DND-41 (cell line): ENCODE data around the gene GPC6.

ENCODE experiments used
- ATAC-seq: fragments of 200-7000 bp; cut with Tn5 transposase; 3 replicates; pipeline ENCODE4 v1.9.1; 2021; ENCODE audit warnings: low read depth; ENCODE audit not compliant: insufficient read depth
- DNase-seq: peaks from one replicate; pipeline ENCODE4 v3.0.0-alpha.2; 2020
- H2AFZ ChIP-seq: 2 replicates; pipeline ENCODE4 v1.6.0; 2012; ENCODE audit warnings: low read depth, low read length
- H3K27ac ChIP-seq: 2 replicates; pipeline ENCODE4 v1.5.1; 2012; ENCODE audit warnings: low read length, inconsistent platforms
- H3K27me3 ChIP-seq: fragments of 200-600 bp; sonication (generic); 2 replicates; pipeline ENCODE4 v1.6.0; 2012; ENCODE audit warnings: low read length, mild to moderate bottlenecking, inconsistent platforms; ENCODE audit not compliant: insufficient read depth, poor library complexity
- H3K36me3 ChIP-seq: 2 replicates; pipeline ENCODE4 v1.5.1; 2012; ENCODE audit warnings: low read length, inconsistent platforms; ENCODE audit not compliant: insufficient read depth
- H3K4me1 ChIP-seq: 2 replicates; pipeline ENCODE4 v1.5.1; 2012; ENCODE audit warnings: mild to moderate bottlenecking, low read length; ENCODE audit not compliant: insufficient read depth
- H3K4me2 ChIP-seq: 2 replicates; pipeline ENCODE4 v1.6.0; 2012; ENCODE audit warnings: mild to moderate bottlenecking, moderate library complexity, low read length, inconsistent platforms; ENCODE audit not compliant: insufficient read depth
- H3K4me3 ChIP-seq, 2 experiments: fragments of 200-600 bp in 1 of 2; shearing (Covaris generic) in 1 of 2; 2 replicates each; pipeline ENCODE4 v1.5.1; 2012 to 2016; ENCODE audit warnings: inconsistent platforms in 2 of 2, low read length in 2 of 2, mild to moderate bottlenecking in 2 of 2, low read depth in 1 of 2, moderate library complexity in 1 of 2
- H3K79me2 ChIP-seq: 2 replicates; pipeline ENCODE4 v1.6.0; 2012; ENCODE audit warnings: low read length, inconsistent platforms; ENCODE audit not compliant: insufficient read depth
- H3K9ac ChIP-seq: 2 replicates; pipeline ENCODE4 v1.6.0; 2012; ENCODE audit warnings: low read depth, mild to moderate bottlenecking, inconsistent platforms, low read length, moderate library complexity
- H3K9me3 ChIP-seq: 2 replicates; pipeline ENCODE4 v1.5.1; 2012; ENCODE audit warnings: low read length, moderate library complexity, mild to moderate bottlenecking, inconsistent platforms; ENCODE audit not compliant: insufficient read depth, severe bottlenecking
- H4K20me1 ChIP-seq: 2 replicates; pipeline ENCODE4 v1.6.0; 2012; ENCODE audit warnings: low read length; ENCODE audit not compliant: insufficient read depth
- EZH2 ChIP-seq: IDR thresholded peaks from 3 replicates; pipeline ENCODE4 v1.6.1; 2012; ENCODE audit warnings: borderline replicate concordance, low read depth, mild to moderate bottlenecking, moderate library complexity, low read length, inconsistent platforms; ENCODE audit not compliant: severe bottlenecking
- TF ChIP-seq, protein P1 (sequence below): IDR thresholded peaks from 2 replicates; pipeline ENCODE4 v1.5.1; 2012; ENCODE audit warnings: borderline replicate concordance, low read length, moderate library complexity, mild to moderate bottlenecking; ENCODE audit not compliant: poor library complexity, severe bottlenecking; ENCODE audit errors: extremely low read depth

GPC6 gene

DNA sequence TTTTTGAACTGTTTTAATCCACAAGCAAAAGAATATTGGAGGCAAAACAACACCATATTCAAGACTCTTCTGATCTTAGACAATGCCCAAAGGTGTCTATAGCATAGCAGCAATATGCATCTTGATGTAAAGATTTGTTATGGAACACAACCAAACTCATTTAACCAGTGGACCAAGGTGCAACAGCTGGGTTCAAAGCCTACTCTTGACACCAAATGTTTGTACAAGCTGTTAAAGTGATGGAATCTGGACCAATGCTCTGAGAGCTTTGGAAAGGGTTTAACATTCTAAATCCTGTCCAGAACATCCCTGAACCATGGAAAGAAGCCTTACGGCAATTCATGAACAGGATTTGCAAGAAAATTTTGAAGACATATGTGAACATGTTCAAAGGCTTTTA is 520.0 kb downstream of the GPC6 start:
- H4K20me1 ChIP-seq = no peaks in the 10 kb centered on the region
- H3K4me1 ChIP-seq = no peaks in the 10 kb centered on the region
- no peak overlapping the region for H3K4me3 ChIP-seq
- TF ChIP-seq, protein P1, sequence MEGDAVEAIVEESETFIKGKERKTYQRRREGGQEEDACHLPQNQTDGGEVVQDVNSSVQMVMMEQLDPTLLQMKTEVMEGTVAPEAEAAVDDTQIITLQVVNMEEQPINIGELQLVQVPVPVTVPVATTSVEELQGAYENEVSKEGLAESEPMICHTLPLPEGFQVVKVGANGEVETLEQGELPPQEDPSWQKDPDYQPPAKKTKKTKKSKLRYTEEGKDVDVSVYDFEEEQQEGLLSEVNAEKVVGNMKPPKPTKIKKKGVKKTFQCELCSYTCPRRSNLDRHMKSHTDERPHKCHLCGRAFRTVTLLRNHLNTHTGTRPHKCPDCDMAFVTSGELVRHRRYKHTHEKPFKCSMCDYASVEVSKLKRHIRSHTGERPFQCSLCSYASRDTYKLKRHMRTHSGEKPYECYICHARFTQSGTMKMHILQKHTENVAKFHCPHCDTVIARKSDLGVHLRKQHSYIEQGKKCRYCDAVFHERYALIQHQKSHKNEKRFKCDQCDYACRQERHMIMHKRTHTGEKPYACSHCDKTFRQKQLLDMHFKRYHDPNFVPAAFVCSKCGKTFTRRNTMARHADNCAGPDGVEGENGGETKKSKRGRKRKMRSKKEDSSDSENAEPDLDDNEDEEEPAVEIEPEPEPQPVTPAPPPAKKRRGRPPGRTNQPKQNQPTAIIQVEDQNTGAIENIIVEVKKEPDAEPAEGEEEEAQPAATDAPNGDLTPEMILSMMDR = no peak
- no peak for TF ChIP-seq EZH2
- no peak overlapping the region for H3K9ac ChIP-seq
- H3K36me3 ChIP-seq = no peaks in the 10 kb centered on the region
- no peaks in the 10 kb centered on the region for H3K9me3 ChIP-seq
- no peaks in the 10 kb centered on the region for H3K79me2 ChIP-seq
- H3K4me2 ChIP-seq = no peak overlapping the region
- no peak for DNase-seq
- H3K27ac ChIP-seq = no peak overlapping the region
- H3K27me3 ChIP-seq = no peaks in the 10 kb centered on the region
- H2AFZ ChIP-seq = no peak overlapping the region
- no peak for ATAC-seq

DNA sequence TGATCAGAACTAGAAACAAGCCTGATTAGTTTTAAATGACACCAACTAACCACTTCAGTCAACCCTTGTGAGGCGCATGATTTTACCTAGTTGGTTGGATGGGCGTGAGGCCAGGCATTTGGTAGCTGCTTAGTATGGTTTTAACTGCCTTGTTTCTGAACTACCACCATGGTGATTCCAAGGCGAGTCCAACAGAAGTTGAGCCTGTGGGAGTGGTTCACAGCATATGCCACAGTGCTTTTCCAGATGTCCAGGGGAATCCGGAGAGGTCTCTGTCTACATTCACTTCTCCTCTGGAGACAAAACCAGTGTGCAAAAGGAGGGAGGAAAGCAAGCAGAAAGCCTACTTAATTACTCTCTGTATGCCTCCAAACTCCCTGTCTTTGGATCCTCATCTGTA is 524.1 kb downstream of the GPC6 start:
- Histone ChIP-seq H3K4me2 (no peak overlapping the region), H3K36me3 (no peaks in the 10 kb centered on the region), H3K9me3 (no peaks in the 10 kb centered on the region), H3K9ac (no peak overlapping the region), H2AFZ (no peak overlapping the region), H3K27me3 (no peaks in the 10 kb centered on the region), H3K27ac (no peak overlapping the region), H3K4me1 (no peaks in the 10 kb centered on the region), H3K4me3 (no peak overlapping the region), H4K20me1 (no peaks in the 10 kb centered on the region), H3K79me2 (no peaks in the 10 kb centered on the region)
- DNase-seq (no peak), ATAC-seq (no peak)
- TF ChIP-seq EZH2 = no peak
- TF ChIP-seq, protein P1 = no peak

DNA sequence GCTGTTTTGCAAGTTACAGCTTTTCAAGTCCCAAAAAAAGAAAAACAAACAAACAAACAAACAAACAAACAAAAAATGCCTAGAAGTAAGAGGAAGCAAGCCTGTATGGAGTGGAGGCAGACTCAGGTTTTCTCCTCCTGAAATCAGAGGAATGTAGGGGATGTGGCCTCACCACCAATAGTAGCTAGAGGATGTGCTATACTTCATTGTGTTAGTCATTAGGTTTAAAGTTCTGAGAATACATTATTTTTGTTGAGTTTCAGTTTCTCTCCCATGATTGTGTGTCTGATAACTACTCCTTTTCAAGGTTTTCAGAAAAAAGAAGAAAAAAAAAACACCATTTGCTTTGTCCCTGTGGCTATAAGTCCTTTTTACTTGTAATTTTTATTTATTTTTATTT is 524.5 kb downstream of the GPC6 start:
- H3K27me3 ChIP-seq = no peaks in the 10 kb centered on the region
- TF ChIP-seq EZH2 = no peak
- TF ChIP-seq, protein P1 = no peak
- H3K36me3 ChIP-seq = no peaks in the 10 kb centered on the region
- H2AFZ ChIP-seq = no peak overlapping the region
- H3K27ac ChIP-seq = no peak overlapping the region
- H3K9ac ChIP-seq = no peak overlapping the region
- H3K9me3 ChIP-seq = no peaks in the 10 kb centered on the region
- H4K20me1 ChIP-seq = no peaks in the 10 kb centered on the region
- ATAC-seq (no peak), DNase-seq (no peak)
- no peaks in the 10 kb centered on the region for H3K79me2 ChIP-seq
- no peak overlapping the region for H3K4me3 ChIP-seq
- H3K4me1 ChIP-seq = no peaks in the 10 kb centered on the region
- H3K4me2 ChIP-seq = no peak overlapping the region

DNA sequence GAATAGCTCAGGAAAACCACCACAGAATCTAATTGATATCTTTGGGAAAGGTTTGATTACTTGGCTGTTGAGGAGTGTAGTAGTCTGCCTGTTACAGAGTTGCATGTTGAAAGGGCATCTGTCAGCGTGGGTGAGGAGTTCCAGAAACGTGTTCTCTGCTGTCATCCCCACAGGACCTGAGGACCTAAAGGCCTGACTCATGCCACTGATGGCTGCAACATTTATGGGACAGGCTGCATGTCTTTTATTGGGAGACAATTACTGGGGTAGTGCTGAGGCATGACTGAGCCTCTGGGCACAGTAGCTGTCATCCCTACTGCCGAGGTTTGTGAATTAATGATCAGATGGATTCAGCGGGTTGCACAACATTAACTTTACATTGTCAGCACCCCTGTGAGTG is 525.9 kb downstream of the GPC6 start:
- Histone ChIP-seq H3K79me2 (no peaks in the 10 kb centered on the region), H3K9me3 (no peaks in the 10 kb centered on the region), H3K4me1 (no peaks in the 10 kb centered on the region), H3K9ac (no peak overlapping the region), H4K20me1 (no peaks in the 10 kb centered on the region), H2AFZ (no peak overlapping the region), H3K4me2 (no peak overlapping the region), H3K4me3 (no peak overlapping the region), H3K36me3 (no peaks in the 10 kb centered on the region), H3K27ac (no peak overlapping the region), H3K27me3 (no peaks in the 10 kb centered on the region)
- TF ChIP-seq, protein P1 = no peak
- TF ChIP-seq EZH2 = no peak
- no peak for DNase-seq
- ATAC-seq = no peak
